HepG2 (cell line): ENCODE results near the gene KRT34.

Source experiments
- AFF4 ChIP-seq: sonication (generic); formaldehyde crosslinking; IDR thresholded peaks from 2 replicates; pipeline ENCODE4 v1.4.0; 2020; ENCODE audit warnings: missing genetic modification reagents
- CREB1 ChIP-seq, 2 experiments: fragments of 450-650 bp in 1 of 2; IDR thresholded peaks; 2 replicates each; pipeline ENCODE4 v1.6.1; 2016 to 2017; ENCODE audit warnings: control low read depth in 1 of 2, mild to moderate bottlenecking in 1 of 2, missing compliant biosample characterization in 1 of 2, missing genetic modification characterization in 1 of 2
- CTCF ChIP-seq: sonication (generic); formaldehyde crosslinking; IDR thresholded peaks from 2 replicates; pipeline ENCODE4 v1.5.0; 2020; ENCODE audit warnings: mild to moderate bottlenecking, missing genetic modification reagents, moderate library complexity
- USF2 ChIP-seq, 2 experiments: sonication (generic) in 1 of 2; formaldehyde crosslinking in 1 of 2; IDR thresholded peaks; 2 replicates each; pipeline versions ENCODE4 v1.5.1 to v1.6.1; 2011 to 2020; ENCODE audit warnings: borderline replicate concordance in 1 of 2, low read depth in 1 of 2, low read length in 1 of 2, mild to moderate bottlenecking in 1 of 2, missing genetic modification reagents in 1 of 2, moderate library complexity in 1 of 2
- ZBTB1 ChIP-seq: sonication (generic); formaldehyde crosslinking; IDR thresholded peaks from 2 replicates; pipeline ENCODE4 v1.4.0; 2020; ENCODE audit warnings: missing genetic modification reagents, borderline replicate concordance

DNA sequence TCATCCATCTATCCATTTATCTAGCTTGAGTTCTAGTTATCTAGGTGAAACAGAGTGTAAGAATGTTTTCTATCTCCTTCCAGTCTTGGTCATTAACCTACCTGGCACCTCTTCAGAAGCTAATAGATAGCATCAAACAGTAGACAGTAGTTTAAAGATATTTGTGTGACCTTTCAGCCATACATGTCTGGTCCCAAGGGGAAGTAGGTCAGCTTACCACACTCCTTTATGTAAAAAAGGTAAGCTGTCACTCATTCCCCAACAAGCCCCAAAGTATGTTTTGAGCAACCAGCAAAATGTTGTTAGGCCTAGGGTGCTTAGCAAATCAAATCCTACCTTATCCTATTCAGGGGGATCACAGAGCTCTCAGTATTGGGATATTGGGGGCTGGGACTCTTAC, 16.0 kb downstream of the KRT34 start:
- TF ChIP-seq ZBTB1 (CRISPR knock-in tag): no peak
- no peak for TF ChIP-seq AFF4
- TF ChIP-seq CTCF (CRISPR knock-in tag): no peak
- no peak for TF ChIP-seq USF2 (IDR thresholded peaks at IDR 0.05; ENCODE audit: low read depth, low read length)
- TF ChIP-seq USF2 (CRISPR knock-in tag; IDR thresholded peaks at IDR 0.05; ENCODE audit: borderline replicate concordance): no peak
- no peak for TF ChIP-seq CREB1 (IDR thresholded peaks at IDR 0.05)
- TF ChIP-seq CREB1 (CRISPR knock-in tag; IDR thresholded peaks at IDR 0.05): no peak
